Measurements from ENCODE around the gene KIRREL3.

GRCh38 chr11:126640186-126640585 is 360.4 kb downstream of the KIRREL3 start:
- no peak for TF ChIP-seq EZH2phosphoT487 (IDR thresholded peaks at IDR 0.05; ENCODE audit: insufficient read depth, low read depth)
- no peak for TF ChIP-seq EZH2 (IDR thresholded peaks at IDR 0.05; ENCODE audit: insufficient read depth, poor library complexity, severe bottlenecking)
